CD4-positive, alpha-beta T cell treated with Interleukin-12 subunit alpha and Interleukin-12 subunit beta, for 1 hour (primary cell): ENCODE measurements around the gene KCNK16.

Experiments used
- DNase-seq: peaks from one replicate; pipeline ENCODE4 v3.0.0-alpha.2; 2020

Gene KCNK16

GRCh38 chr6:39273406-39273821 is 49.1 kb downstream of the KCNK16 start:
- DNase-seq: no peak

DNA sequence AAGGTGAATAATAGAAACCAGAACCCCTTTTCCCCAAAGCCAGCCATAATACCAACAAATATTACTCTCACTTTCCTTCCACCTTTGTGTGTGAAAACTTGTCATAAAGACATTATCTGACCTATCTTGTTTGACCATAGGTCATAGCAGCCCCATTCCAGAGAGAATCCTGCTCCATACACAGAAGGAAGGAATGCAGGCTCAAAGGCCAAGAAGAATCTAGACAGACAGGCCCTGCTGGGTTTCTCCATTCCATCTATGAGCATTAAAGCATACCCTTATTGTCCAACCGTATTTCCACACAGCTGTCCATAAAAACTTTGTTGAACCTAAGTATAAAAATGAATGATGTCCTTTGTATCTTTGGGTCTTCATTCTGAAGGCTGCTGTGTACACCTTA is 52.5 kb downstream of the KCNK16 start:
- DNase-seq: no peak

DNA sequence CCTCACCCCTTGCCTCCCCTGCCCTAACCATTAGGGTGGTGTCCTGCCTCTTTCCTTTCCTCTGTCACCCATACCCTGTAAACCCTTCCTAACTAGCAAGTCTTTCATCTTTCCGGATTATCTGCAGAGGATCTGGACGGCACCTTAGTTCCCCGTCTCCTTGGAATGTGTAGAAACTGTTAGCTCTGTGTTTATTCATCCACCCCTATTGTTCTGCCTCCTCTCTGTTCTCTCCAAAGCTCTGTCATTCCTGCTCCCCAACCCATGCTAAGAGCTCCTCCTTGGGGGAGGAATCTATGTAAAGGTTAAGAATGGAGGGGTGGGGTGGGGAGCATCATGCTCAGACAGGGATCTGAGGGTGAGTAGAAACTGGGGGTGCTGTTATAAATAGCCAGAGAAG is 53.8 kb downstream of the KCNK16 start:
- no peak for DNase-seq

- DNase-seq: no peak
Measured at GRCh38 chr6:39268171-39268570, 54.3 kb downstream of the KCNK16 start.

DNA sequence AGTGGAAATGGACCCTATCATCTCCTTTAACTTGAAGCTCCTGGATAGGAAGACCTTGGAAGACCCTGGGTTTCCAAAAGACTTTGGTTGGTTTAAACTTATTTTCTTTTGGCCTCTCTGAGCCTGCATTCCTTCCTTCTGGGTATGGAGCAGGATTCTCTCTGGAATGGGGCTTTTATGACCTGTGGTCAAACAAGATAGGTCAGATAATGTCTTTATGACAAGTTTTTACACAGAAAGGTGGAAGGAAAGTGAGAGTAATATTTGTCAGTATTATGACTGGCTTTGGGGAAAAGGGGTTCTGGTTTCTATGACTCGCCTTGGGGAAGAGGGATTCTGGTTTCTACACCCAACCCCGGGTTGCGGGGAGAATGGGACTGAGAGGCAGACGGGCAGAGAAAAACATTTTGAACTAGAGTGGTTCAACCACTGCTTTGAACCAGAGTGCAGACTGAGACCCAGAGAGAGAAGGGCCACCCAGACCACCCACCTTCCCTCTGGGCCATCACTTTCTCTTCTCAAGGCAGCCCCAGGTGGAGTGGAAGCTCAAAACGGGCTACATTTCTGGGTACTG is 55.6 kb downstream of the KCNK16 start:
- DNase-seq: no peak

DNA sequence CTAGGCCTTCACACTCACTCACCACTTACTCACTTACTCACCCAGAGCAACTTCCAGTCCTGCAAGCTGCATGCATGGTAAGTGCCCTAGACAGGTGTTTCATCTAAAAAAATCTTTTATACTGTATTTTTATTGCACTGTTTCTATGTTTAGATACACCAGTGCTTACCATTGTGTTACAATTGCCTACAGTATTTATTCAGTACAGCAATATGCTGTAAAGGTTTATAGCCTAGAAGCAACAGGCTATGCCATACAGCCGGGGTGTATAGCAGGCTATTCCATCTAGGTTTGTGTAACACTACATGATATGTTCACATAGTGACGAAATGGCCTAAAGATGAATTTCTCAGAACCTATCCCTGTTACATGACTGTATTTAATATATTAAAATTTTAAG is 56.1 kb downstream of the KCNK16 start:
- no peak for DNase-seq
